NCI-H510A treated with DMSO at 0.1 percent for 48 hours (cell line): ENCODE data around the gene RNF223.
"Not testable (repeated sequence)": the region's sequence is repeated elsewhere in the genome, so short reads cannot be mapped to it uniquely, and the experiment has no call there.

Experiments used
- DNase-seq: peaks from one replicate; lab custom pipeline; 2025; lab: John Stamatoyannopoulos, UW

The RNF223 gene

GRCh38 chr1:1060281-1061000 lies 13.7 kb downstream of the RNF223 start:
- peak; percentile 48 for DNase-seq

GRCh38 chr1:1059494-1060280 lies 14.4 kb downstream of the RNF223 start:
- peak; percentile 91 for DNase-seq

GRCh38 chr1:1058921-1059493 lies 15.1 kb downstream of the RNF223 start:
- DNase-seq, result peak; percentile 80

- DNase-seq, result peak; percentile 66
These were observed 15.8 kb downstream of the RNF223 start for GRCh38 chr1:1058088-1058905.

- DNase-seq, result not testable (repeated sequence)
These were observed 16.4 kb downstream of the RNF223 start for GRCh38 chr1:1057769-1058087.

GRCh38 chr1:1055841-1056736 lies 18.0 kb downstream of the RNF223 start:
- DNase-seq, result no peak

GRCh38 chr1:1054971-1055370 lies 19.1 kb downstream of the RNF223 start:
- no peak for DNase-seq

- no peak for DNase-seq
These were observed 19.9 kb downstream of the RNF223 start for GRCh38 chr1:1054099-1054700.

- no peak for DNase-seq
These were observed 20.4 kb downstream of the RNF223 start for GRCh38 chr1:1053682-1054081.

- no peak for DNase-seq
These were observed 21.1 kb downstream of the RNF223 start for GRCh38 chr1:1053022-1053421.

- DNase-seq, result no peak
These were observed 21.9 kb downstream of the RNF223 start for GRCh38 chr1:1052003-1052840.

GRCh38 chr1:1051127-1051810 lies 22.8 kb downstream of the RNF223 start:
- DNase-seq, result no peak

GRCh38 chr1:1050577-1051052 lies 23.5 kb downstream of the RNF223 start:
- no peak for DNase-seq

GRCh38 chr1:1049318-1050165 lies 24.6 kb downstream of the RNF223 start:
- no peak for DNase-seq

GRCh38 chr1:1048765-1049164 lies 25.3 kb downstream of the RNF223 start:
- DNase-seq, result no peak

GRCh38 chr1:1047963-1048362 lies 26.1 kb downstream of the RNF223 start:
- DNase-seq, result no peak

- DNase-seq, result no peak
These were observed 26.7 kb downstream of the RNF223 start for GRCh38 chr1:1047407-1047806.

- DNase-seq, result no peak
These were observed 27.3 kb downstream of the RNF223 start for GRCh38 chr1:1046767-1047166.
